ENCODE measurements around the gene SYS1. TPM values are rescaled to one million over a fixed set of nuclear protein-coding genes. Genes with fewer than 3 reads are reported as not detected.
A peak's percentile ranks its signal among the peaks of the same experiment; 100 is the strongest.

The SYS1 gene
- total RNA-seq, 1 donor from 2014 or later, result 29.2 TPM

DNA sequence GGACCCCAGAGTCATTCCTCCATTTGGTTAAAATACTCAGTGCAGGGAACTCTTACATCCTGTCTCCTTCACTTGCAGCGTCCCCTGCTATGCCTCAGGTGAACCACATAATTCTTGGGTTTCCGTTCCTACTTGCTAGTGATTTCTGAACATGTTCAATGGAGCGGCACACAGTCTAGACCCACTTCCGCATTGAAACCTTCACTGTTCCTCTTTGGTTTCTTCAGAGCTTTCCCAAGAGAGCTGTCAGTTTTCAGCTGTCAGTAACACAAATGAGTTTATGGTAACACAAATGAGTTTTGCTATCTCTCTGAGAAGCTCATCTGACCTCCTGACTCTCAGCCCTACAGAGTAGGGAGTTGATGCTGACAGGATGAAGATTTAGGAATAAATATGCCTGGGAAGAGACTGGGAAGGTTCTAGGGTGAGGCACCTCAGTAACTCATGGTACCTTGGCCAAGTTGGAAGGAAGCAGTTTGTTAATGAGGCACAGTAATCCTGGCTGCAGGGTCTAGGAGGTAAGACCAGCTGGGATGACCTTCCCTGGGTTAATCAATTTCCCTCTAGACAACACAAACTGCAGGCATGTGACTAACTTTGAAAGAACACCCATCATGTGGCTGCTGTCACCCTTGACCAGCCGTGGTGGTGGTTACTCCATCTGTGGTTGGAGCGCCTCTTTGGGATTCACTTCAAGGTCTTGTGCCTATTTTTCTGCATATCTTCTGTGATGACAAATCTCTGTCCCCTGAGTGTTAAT, 5.4 kb downstream of the SYS1 start:
- no peak overlapping the region for H3K27ac Mint-ChIP-seq
- no peaks in the 10 kb centered on the region for H3K27me3 Mint-ChIP-seq
- no peaks in the 10 kb centered on the region for H3K9me3 Mint-ChIP-seq
- H3K4me3 Mint-ChIP-seq, result no peak overlapping the region
- DNase-seq (ENCODE audit: extremely low spot score, unreplicated experiment), result no peak
- TF ChIP-seq, protein P1, sequence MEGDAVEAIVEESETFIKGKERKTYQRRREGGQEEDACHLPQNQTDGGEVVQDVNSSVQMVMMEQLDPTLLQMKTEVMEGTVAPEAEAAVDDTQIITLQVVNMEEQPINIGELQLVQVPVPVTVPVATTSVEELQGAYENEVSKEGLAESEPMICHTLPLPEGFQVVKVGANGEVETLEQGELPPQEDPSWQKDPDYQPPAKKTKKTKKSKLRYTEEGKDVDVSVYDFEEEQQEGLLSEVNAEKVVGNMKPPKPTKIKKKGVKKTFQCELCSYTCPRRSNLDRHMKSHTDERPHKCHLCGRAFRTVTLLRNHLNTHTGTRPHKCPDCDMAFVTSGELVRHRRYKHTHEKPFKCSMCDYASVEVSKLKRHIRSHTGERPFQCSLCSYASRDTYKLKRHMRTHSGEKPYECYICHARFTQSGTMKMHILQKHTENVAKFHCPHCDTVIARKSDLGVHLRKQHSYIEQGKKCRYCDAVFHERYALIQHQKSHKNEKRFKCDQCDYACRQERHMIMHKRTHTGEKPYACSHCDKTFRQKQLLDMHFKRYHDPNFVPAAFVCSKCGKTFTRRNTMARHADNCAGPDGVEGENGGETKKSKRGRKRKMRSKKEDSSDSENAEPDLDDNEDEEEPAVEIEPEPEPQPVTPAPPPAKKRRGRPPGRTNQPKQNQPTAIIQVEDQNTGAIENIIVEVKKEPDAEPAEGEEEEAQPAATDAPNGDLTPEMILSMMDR (conservative IDR thresholded peaks at IDR 0.05), result no peak
- H3K4me1 Mint-ChIP-seq (ENCODE audit: unreplicated experiment), result peaks cover 16% of the 10 kb centered on the region
- peaks cover 15% of the 10 kb centered on the region for H3K36me3 Mint-ChIP-seq

- peak overlapping the region; percentile 5 for H3K27ac Mint-ChIP-seq
- H3K27me3 Mint-ChIP-seq, result no peaks in the 10 kb centered on the region
- H3K9me3 Mint-ChIP-seq, result no peaks in the 10 kb centered on the region
- H3K4me1 Mint-ChIP-seq (ENCODE audit: unreplicated experiment), result no peaks in the 10 kb centered on the region
- no peak for DNase-seq (ENCODE audit: extremely low spot score, unreplicated experiment)
- H3K4me3 Mint-ChIP-seq, result no peak overlapping the region
- H3K36me3 Mint-ChIP-seq, result peaks cover 10% of the 10 kb centered on the region
- TF ChIP-seq, protein P1 (conservative IDR thresholded peaks at IDR 0.05), result no peak
Observed at GRCh38 chr20:45370571-45371160, 7.7 kb downstream of the SYS1 start.

GRCh38 chr20:45372241-45372640, 9.3 kb downstream of the SYS1 start:
- TF ChIP-seq, protein P1 (conservative IDR thresholded peaks at IDR 0.05), result no peak
- no peak overlapping the region for H3K27ac Mint-ChIP-seq
- H3K4me1 Mint-ChIP-seq (ENCODE audit: unreplicated experiment), result no peaks in the 10 kb centered on the region
- DNase-seq (ENCODE audit: extremely low spot score, unreplicated experiment), result no peak
- H3K4me3 Mint-ChIP-seq, result peak overlapping the region; percentile 1
- H3K9me3 Mint-ChIP-seq, result no peaks in the 10 kb centered on the region
- H3K27me3 Mint-ChIP-seq, result no peaks in the 10 kb centered on the region
- H3K36me3 Mint-ChIP-seq, result peaks cover 4% of the 10 kb centered on the region

DNA sequence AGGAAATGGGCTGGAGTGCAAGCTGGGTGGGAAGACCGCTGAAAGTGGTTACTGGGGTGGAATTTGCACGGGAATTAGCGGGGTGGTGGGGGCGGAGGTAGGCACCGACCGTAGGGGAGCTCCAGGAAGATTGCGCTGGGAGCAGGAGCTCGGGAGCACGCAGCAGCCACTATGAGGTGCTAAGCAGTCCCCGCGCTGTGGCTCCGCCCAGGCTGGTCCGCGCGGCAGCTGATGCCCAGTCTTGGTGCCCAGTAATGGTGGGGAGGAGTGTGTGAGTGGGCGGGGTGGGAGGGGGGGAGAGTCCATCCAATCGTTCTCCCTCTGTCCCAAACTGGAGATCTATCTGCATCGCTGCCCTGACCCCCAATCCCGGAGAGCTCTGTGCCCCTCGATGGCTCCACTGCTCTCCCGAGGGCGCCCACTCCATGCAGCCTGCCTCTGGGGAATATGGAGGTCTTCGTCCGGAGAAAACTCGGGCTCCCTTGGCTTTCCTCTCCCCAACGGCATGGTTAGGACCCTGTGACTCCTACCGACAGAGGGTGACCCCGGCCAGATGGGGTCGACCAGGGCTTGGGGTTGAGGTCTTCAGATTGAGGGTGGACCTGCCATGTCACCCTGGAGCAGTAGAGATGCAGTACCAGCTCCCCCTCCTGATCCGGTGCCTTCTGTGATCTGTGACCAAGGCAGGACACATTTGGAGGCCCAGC, 9.8 kb downstream of the SYS1 start:
- no peak for DNase-seq (ENCODE audit: extremely low spot score, unreplicated experiment)
- Mint-ChIP-seq H3K36me3 (peaks cover 4% of the 10 kb centered on the region), H3K4me1 (ENCODE audit: unreplicated experiment) (no peaks in the 10 kb centered on the region), H3K9me3 (no peaks in the 10 kb centered on the region), H3K4me3 (peak overlapping the region; percentile 87), H3K27me3 (no peaks in the 10 kb centered on the region), H3K27ac (no peak overlapping the region)
- TF ChIP-seq, protein P1 (conservative IDR thresholded peaks at IDR 0.05), result no peak

GRCh38 chr20:45373353-45374100, 10.6 kb downstream of the SYS1 start:
- Mint-ChIP-seq H3K9me3 (no peaks in the 10 kb centered on the region), H3K27me3 (no peaks in the 10 kb centered on the region), H3K36me3 (peaks cover 4% of the 10 kb centered on the region), H3K4me1 (ENCODE audit: unreplicated experiment) (no peaks in the 10 kb centered on the region), H3K4me3 (peak overlapping the region; percentile 87), H3K27ac (peak overlapping the region; percentile 11)
- TF ChIP-seq, protein P1 (conservative IDR thresholded peaks at IDR 0.05), result peak; percentile 79
- DNase-seq (ENCODE audit: extremely low spot score, unreplicated experiment), result peak; percentile 84
